DOHH2 (cell line): Measurements from ENCODE around the gene HOGA1.
A peak's percentile ranks its signal among the peaks of the same experiment; 100 is the strongest.
"Not testable (repeated sequence)": the region's sequence is repeated elsewhere in the genome, so short reads cannot be mapped to it uniquely, and the experiment has no call there.

ENCODE experiments used
- H3F3A ChIP-seq: fragments of 200-600 bp; sonication (generic), shearing (Covaris generic); 2 replicates; pipeline ENCODE4 v1.6.0; 2016; ENCODE audit warnings: antibody characterized with exemption, mild to moderate bottlenecking; ENCODE audit not compliant: control insufficient read depth, insufficient read depth
- H3K27ac ChIP-seq: fragments of 200-600 bp; sonication (generic); 2 replicates; pipeline ENCODE4 v1.5.1; 2014; ENCODE audit warnings: low read depth, mild to moderate bottlenecking, low read length, moderate library complexity
- H3K27me3 ChIP-seq: fragments of 200-600 bp; sonication (generic); 2 replicates; pipeline ENCODE4 v1.6.1; 2014; ENCODE audit warnings: mild to moderate bottlenecking, low read length, mixed read lengths; ENCODE audit not compliant: control insufficient read depth
- H3K36me3 ChIP-seq: fragments of 200-600 bp; sonication (generic); 2 replicates; pipeline ENCODE4 v1.6.1; 2014; ENCODE audit warnings: mild to moderate bottlenecking, low read length, moderate library complexity, mixed read lengths; ENCODE audit not compliant: control insufficient read depth
- H3K4me1 ChIP-seq: fragments of 200-600 bp; sonication (generic); 2 replicates; pipeline ENCODE4 v1.6.1; 2014; ENCODE audit warnings: mild to moderate bottlenecking, low read length, mixed read lengths; ENCODE audit not compliant: control insufficient read depth
- H3K4me2 ChIP-seq: fragments of 200-600 bp; sonication (generic); 2 replicates; pipeline ENCODE4 v1.6.0; 2014; ENCODE audit warnings: mild to moderate bottlenecking, low read length, moderate library complexity
- H3K4me3 ChIP-seq: fragments of 200-600 bp; sonication (generic); 2 replicates; pipeline ENCODE4 v1.5.1; 2014; ENCODE audit warnings: mild to moderate bottlenecking, low read length, mixed read lengths
- H3K79me2 ChIP-seq: fragments of 200-600 bp; sonication (generic); 2 replicates; pipeline ENCODE4 v1.6.1; 2014; ENCODE audit warnings: mild to moderate bottlenecking, low read length, mixed read lengths; ENCODE audit not compliant: control insufficient read depth
- H3K9me2 ChIP-seq: fragments of 200-600 bp; sonication (generic); replicated peaks from 2 replicates; pipeline ENCODE4 v1.6.1; 2014; ENCODE audit warnings: mild to moderate bottlenecking, low read length, mixed read lengths; ENCODE audit not compliant: control insufficient read depth
- H3K9me3 ChIP-seq: fragments of 200-600 bp; sonication (generic); 2 replicates; pipeline ENCODE4 v1.6.1; 2014; ENCODE audit warnings: antibody characterized with exemption, low read length, mixed read lengths; ENCODE audit not compliant: control insufficient read depth, insufficient read depth
- H4K20me1 ChIP-seq: fragments of 200-600 bp; sonication (generic); 2 replicates; pipeline ENCODE4 v1.6.0; 2014; ENCODE audit warnings: low read depth, mild to moderate bottlenecking, antibody characterized with exemption, low read length, moderate library complexity; ENCODE audit not compliant: control insufficient read depth, insufficient read depth
- EZH2phosphoT487 ChIP-seq: fragments of 200-600 bp; sonication (generic); IDR thresholded peaks from 2 replicates; pipeline ENCODE4 v1.6.1; 2017; ENCODE audit warnings: borderline replicate concordance, mild to moderate bottlenecking, antibody characterized with exemption, low read length, moderate library complexity, mixed read lengths
- TF ChIP-seq, protein P1 (sequence below): fragments of 200-600 bp; sonication (generic); IDR thresholded peaks from one replicate; pipeline ENCODE4 v1.5.1; 2014; ENCODE audit warnings: antibody characterized with exemption, mild to moderate bottlenecking, low read depth, low read length; ENCODE audit not compliant: poor library complexity, severe bottlenecking

HOGA1 gene

DNA sequence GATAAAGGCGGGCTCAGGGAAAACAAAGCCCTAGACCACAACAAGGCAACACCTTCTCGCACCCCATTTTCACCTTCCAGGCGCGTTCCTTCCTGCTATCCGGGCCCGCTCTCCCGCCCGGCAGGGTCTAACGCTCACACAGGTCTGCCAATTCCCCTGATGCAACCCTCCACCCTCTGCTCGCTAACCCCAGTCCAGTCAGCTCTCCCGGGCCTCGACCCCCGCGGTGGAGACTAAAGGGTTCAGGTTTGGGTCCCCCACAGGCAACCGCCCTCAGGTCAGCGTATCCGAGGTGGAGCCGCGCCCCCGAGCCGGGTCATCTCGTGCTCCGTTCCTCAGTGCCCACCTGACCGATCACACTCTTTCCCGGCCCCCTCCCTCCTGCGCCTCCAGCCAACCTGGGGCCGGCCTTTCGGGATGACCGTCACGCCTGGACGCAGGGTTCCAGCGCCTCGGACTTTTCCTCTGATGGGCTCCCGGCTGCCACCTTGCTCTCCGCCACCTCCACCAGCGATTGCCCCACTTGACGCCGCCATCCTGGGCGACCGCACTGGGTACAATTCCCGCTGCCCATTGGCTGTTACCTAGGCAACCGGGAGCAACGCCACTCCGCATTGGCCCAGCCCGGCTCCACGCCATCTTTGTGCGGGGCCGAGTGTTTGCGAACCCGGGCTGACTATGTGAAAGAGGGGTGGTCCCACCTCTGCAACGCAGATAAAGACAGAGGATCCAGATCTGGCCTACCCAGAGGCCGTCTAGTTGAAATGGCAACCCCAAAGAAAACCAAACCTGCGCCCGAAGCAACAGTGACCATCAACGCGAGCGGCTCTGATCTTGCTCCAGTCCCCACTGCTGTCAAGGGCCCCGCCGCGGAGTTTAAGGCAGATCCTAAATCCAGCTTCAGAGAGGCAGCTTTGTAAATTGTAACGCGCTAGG is 49.0 kb downstream of the HOGA1 start, which contains the start of gene MORN4:
Gene MORN4 (minus strand): TSS at position 552 of the 936 bp plus-strand sequence. CDS start 13,847 bp downstream, outside the sequence.
- Histone ChIP-seq H3K27ac (no peak within 1 kb of the TSS), H3K36me3 (no peaks in the 10 kb centered on the region), H3K4me1 (peaks cover 11% of the 10 kb centered on the region), H3K9me2 (no peaks in the 10 kb centered on the region), H3K27me3 (no peaks in the 10 kb centered on the region), H3K9me3 (no peaks in the 10 kb centered on the region), H3K4me3 (peak within 1 kb of the TSS; percentile 79), H4K20me1 (no peaks in the 10 kb centered on the region), H3K79me2 (peaks cover 6% of the 10 kb centered on the region; the same call in 1 of the 2 replicates), H3K4me2 (peak within 1 kb of the TSS; percentile 86), H3F3A (peaks cover 5% of the 10 kb centered on the region; the same call in 1 of the 2 replicates)
- TF ChIP-seq EZH2phosphoT487: no peak
- TF ChIP-seq, protein P1, sequence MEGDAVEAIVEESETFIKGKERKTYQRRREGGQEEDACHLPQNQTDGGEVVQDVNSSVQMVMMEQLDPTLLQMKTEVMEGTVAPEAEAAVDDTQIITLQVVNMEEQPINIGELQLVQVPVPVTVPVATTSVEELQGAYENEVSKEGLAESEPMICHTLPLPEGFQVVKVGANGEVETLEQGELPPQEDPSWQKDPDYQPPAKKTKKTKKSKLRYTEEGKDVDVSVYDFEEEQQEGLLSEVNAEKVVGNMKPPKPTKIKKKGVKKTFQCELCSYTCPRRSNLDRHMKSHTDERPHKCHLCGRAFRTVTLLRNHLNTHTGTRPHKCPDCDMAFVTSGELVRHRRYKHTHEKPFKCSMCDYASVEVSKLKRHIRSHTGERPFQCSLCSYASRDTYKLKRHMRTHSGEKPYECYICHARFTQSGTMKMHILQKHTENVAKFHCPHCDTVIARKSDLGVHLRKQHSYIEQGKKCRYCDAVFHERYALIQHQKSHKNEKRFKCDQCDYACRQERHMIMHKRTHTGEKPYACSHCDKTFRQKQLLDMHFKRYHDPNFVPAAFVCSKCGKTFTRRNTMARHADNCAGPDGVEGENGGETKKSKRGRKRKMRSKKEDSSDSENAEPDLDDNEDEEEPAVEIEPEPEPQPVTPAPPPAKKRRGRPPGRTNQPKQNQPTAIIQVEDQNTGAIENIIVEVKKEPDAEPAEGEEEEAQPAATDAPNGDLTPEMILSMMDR: no peak

DNA sequence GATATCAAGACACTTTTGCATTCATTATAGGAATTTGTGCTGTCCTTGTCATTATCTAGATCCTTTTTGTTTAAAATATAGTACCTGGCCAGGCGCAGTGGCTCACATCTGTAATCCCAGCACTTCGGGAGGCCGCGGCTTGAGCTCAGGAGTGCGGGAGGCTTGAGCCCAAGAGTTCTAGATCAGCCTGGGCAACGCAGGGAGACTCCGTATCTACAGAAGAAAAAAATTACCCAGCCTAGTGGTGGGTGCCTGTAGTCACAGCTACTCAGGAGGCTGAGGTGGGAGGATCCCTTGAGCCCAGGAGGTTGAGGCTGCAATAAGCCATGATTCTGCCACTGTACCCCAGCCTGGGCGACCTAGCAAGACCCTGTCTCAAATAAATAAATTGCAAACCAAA is 49.7 kb downstream of the HOGA1 start:
- peaks cover 3% of the 10 kb centered on the region; the same call in 1 of the 2 replicates for H3F3A ChIP-seq
- TF ChIP-seq, protein P1: peak; percentile 31
- TF ChIP-seq EZH2phosphoT487: no peak
- H4K20me1 ChIP-seq: no peaks in the 10 kb centered on the region
- H3K27ac ChIP-seq: no peak overlapping the region
- H3K4me1 ChIP-seq: peaks cover 11% of the 10 kb centered on the region
- no peaks in the 10 kb centered on the region for H3K9me3 ChIP-seq
- no peaks in the 10 kb centered on the region for H3K27me3 ChIP-seq
- H3K4me3 ChIP-seq: peak overlapping the region; percentile 79
- H3K36me3 ChIP-seq: no peaks in the 10 kb centered on the region
- H3K4me2 ChIP-seq: peak overlapping the region; percentile 86
- no peaks in the 10 kb centered on the region for H3K9me2 ChIP-seq
- H3K79me2 ChIP-seq: peaks cover 6% of the 10 kb centered on the region; the same call in 1 of the 2 replicates

DNA sequence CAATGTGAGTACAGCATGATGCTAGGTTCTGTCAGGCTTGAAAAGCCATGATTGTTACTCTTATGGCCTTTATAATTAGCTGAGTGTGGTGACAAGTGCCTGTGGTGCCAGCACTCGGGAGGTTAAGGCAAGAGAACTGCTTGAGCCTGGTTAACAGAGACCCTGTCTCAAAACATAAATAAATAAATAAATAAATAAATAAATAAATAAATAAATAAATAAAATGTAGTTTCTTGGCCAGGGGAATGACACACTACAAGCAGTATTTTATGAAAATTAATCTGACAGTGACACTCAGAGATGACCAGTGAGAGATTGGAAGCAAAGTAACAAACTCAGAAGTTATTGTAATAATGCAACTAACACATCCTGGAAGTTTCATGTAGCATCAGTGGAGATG is 51.4 kb downstream of the HOGA1 start:
- Histone ChIP-seq H3F3A (peaks cover 3% of the 10 kb centered on the region; the same call in 1 of the 2 replicates), H3K9me2 (no peaks in the 10 kb centered on the region), H3K4me3 (no peak overlapping the region), H3K27me3 (no peaks in the 10 kb centered on the region), H3K79me2 (peaks cover 6% of the 10 kb centered on the region; the same call in 1 of the 2 replicates), H3K4me1 (peaks cover 16% of the 10 kb centered on the region), H4K20me1 (no peaks in the 10 kb centered on the region), H3K36me3 (no peaks in the 10 kb centered on the region), H3K9me3 (no peaks in the 10 kb centered on the region), H3K4me2 (no peak overlapping the region), H3K27ac (no peak overlapping the region)
- no peak for TF ChIP-seq EZH2phosphoT487
- TF ChIP-seq, protein P1: no peak

DNA sequence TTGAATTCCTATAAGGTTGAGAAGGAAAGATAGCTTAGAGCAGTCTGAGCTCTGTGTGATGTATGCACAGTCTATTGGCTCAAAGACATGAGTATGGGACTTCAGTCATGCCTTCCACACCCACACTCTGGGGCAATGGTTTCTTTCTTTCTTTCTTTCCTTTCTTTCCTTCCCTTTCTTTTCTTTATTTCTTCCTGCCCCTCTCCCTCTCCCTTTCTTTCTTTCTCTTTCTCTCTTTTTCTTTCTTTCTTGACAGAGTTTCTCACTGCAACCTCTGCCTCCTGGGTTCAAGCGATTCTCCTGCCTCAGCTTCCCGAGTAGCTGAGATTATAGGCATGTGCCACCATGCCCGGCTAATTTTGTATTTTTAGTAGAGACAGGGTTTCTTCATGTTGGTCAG is 54.9 kb downstream of the HOGA1 start:
- not testable (repeated sequence) for H4K20me1 ChIP-seq, H3K9me2 ChIP-seq, H3K27ac ChIP-seq, H3K4me2 ChIP-seq, H3F3A ChIP-seq, H3K36me3 ChIP-seq, H3K27me3 ChIP-seq, H3K4me3 ChIP-seq, H3K9me3 ChIP-seq
- peaks cover 18% of the 10 kb centered on the region for H3K79me2 ChIP-seq
- H3K4me1 ChIP-seq: peaks cover 15% of the 10 kb centered on the region
